GM19035 (cell line): Measurements from ENCODE around the gene PET117.
"Not testable (repeated sequence)": the region's sequence is repeated elsewhere in the genome, so short reads cannot be mapped to it uniquely, and the experiment has no call there.

Experiments
- ATAC-seq: cut with Tn5 transposase; IDR thresholded peaks from one replicate; pipeline ENCODE4 v1.9.1; 2021; ENCODE audit not compliant: unreplicated experiment

Gene PET117

GRCh38 chr20:18156045-18156444 is 18.4 kb downstream of the PET117 start:
- no peak for ATAC-seq

GRCh38 chr20:18164356-18164755 is 26.7 kb downstream of the PET117 start:
- ATAC-seq, result no peak

DNA sequence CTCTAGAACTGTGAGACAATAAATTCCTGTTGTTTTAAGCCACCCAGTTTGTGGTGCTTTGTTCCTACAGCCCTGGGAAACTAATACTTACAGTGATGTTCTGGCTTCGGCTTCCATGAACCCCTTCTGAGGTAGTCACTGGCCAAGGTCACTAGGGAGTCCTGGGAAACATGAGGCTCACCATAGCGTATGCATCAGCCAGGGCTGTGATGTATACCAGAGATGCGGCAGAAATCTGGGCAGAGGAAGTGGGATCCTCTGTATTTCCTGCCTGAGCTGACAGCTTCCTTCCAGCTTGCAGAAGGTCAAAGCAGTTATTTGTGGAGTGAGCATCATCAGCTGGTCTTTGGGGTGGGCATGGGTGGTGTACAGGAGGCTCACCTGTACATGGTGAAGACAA is 27.9 kb downstream of the PET117 start:
- no peak for ATAC-seq

DNA sequence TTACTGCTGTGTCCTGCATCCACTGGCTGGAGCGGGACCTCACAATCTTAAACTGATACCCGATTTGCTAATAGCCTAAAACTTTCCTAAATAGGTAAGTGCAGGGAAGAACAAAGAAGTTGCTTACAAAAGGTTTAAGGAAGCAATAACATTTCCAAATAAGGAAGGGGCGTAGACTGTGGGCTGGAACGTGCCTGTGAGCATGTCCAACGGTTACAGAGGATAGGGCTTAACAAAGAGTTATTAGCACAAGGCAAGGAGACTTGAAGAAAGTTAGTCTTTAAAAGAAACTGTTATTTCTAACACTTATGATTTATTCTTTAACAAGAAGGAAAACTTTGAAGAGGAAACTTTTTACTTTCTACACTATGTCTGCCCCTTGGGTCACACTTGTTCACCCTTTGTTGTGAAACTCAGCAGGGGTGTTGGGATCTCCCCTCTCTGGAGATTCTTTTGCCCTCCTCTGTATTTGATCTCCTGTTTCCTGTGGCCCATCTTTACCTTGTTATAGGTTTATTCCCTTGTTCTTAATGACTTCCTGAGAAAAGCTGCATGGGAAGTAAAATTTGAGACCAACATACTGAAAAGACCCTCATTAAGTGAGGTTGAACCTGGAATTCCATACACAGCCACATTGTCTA is 28.7 kb downstream of the PET117 start:
- ATAC-seq, result no peak

DNA sequence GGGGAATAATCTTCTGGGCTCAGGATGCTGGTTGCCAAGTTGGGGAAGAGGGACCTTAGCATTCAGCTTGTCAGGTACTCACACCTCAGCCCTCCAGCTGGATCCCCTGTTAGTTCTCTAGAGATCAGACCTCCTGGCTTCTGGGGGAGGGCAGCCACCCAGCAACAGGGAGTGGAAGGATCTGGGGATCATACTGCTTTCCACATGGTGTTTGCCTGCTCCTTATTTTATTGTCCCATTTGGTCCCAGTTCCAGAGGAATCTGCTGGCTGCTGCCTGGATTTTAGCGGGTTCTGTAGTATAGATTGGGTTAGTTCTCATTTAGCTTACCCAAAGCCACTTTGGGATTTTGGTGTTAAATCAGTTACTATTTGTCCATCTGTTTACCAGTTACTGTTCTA is 29.3 kb downstream of the PET117 start:
- ATAC-seq, result no peak

GRCh38 chr20:18172379-18172778 is 34.7 kb downstream of the PET117 start:
- no peak for ATAC-seq

- no peak for ATAC-seq
Observed at GRCh38 chr20:18174906-18175683, 37.4 kb downstream of the PET117 start.

GRCh38 chr20:18176318-18176785 is 38.7 kb downstream of the PET117 start:
- no peak for ATAC-seq

DNA sequence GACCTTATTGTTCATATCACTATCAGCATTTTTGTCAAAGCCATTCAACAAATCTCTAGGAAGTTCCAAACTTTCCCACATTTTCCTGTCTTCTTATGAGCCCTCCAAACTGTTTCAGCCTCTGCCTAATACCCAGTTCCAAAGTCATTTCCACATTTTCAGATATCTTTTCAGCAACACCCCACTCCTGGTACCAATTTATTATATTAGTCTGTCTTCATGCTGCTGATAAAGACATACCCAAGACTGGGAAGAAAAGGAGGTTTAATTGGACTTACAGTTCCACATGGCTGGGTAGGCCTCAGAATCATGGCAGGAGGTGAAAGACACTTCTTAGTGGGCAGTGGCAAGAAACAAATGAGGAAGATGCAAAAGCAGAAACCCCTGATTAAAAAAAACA is 42.7 kb downstream of the PET117 start:
- not testable (repeated sequence) for ATAC-seq

DNA sequence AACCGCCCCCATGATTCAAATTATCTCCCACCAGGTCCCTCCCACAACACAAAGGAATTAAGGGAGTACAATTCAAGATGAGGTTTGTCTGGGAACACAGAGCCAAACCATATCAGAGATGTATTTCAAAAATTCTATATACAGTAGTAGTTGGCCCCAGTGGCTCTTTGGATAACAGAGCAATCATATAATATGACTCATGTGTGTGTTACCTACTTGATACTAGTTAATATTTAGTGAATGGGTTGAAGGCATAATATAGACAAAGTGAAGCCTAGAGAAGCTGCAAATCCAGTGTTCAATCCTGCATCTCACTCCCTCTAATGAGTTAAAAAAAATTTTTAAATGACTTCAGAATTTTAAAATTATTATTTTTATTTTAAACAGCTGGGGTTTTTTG is 43.2 kb downstream of the PET117 start:
- ATAC-seq, result no peak

DNA sequence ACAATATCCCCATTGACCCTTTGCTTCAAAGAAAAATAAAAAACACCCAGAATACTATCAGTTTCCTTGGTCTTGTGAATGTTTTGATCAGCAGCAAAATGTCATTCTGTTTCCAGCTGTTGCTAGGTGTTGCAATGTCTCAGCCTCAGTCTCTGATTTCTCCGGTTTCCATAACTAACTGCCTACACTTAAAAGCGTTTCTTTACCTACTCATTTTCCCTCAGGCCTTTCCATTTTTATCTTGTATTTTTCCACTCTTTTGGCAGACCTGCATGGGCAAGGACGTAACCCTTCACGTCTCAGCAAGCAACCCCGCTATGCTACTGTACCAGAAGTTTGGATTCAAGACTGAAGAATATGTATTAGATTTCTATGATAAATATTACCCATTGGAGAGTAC is 49.4 kb downstream of the PET117 start:
- ATAC-seq, result no peak

DNA sequence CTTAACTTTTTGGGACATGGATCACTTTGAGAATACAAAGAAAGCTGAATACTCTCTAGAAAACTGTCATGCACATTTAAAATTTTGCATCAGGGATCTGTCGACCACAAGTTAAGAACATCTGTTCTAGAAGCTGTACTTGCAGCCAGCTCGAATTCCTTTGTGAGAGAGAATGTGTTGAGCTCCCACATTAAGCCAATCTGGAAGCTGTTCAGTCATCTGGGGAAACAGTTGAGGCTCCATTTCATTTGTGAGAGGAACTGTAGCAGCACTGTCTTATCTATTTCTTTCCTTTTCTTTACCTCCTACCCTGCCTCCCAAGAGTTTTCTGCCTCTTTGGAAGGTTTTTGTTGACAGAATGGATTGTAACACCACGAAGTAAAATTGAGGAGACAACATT is 50.8 kb downstream of the PET117 start:
- ATAC-seq, result no peak

GRCh38 chr20:18190338-18191233 is 52.9 kb downstream of the PET117 start:
- no peak for ATAC-seq

- no peak for ATAC-seq
Observed at GRCh38 chr20:18191306-18191705, 53.6 kb downstream of the PET117 start.
